Measurements from ENCODE around the gene HMGB4.

Gene HMGB4

DNA sequence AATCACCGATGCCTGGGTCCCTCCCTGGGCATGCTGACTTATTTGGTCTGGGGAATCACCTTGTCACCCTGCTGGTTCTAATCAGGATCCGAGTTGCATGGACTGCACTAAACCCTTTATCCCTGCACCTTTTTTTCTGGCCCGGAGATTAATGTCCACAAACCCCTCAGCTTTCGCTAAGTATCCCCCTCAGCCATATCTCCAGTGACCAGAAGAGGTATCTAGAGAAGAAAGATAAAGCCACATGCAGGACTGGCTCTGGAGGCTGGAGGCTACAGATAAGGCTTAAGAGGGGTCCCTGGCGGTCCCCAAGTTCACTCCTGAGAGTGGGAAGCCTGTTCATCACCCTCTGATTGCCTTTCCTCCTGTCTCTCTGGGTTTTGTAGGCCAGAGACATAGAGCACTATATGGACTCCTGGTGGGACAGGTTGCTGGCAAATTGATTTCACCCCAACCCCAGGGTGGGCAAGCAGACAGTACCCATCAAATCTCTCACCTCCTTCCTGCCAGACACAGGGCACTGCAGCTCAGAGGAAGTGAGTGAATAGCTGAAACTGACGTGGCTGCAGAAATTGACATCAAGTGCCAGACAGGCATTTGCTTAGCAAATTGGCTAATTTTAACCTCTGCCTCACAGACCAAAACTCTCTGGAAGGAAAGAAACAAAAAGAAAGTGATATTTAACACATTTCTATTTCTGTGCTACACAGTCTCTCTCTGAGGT lies 38.8 kb downstream of the HMGB4 start:
- no peak for DNase-seq

GRCh38 chr1:33903210-33903589 lies 39.3 kb downstream of the HMGB4 start:
- DNase-seq, result no peak

DNA sequence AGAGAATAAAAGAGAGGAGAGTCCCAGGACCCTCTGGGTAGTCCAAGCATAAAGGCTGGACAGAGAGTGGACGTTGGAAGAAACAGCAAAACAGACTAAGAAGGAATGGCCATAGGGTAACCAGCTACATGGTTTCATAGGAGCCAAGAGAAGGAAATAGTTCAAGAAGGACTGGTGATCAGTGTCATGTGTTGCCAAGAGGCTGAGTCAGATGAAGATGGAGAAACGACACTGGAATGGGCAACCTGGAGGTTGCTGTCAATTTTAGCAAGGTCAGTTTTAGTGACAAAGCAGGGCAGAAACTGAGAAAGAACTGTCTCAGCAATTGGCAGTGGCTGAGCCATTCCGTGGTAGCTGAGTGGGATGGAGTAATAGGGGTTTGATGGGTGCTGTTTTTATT lies 41.4 kb downstream of the HMGB4 start:
- DNase-seq, result no peak

DNA sequence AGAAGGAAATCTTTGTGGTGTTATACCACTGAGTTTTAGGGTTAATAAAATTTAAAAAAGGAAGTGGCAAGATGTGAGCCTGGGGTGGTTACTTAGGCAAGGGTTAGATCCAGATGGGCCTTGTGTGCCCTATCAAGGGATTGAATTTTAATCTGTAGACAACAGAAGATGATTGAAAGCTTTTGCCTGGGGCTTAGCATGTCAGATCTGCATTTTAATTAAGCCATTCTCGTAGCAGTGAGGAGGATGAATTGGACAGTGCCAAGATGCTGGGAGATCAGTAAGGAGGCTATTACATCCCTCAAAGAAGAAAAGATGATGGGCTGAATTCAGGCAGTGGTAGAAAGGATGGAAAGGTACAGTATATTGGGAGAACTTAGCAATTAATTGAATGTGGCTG lies 42.3 kb downstream of the HMGB4 start:
- no peak for DNase-seq

DNA sequence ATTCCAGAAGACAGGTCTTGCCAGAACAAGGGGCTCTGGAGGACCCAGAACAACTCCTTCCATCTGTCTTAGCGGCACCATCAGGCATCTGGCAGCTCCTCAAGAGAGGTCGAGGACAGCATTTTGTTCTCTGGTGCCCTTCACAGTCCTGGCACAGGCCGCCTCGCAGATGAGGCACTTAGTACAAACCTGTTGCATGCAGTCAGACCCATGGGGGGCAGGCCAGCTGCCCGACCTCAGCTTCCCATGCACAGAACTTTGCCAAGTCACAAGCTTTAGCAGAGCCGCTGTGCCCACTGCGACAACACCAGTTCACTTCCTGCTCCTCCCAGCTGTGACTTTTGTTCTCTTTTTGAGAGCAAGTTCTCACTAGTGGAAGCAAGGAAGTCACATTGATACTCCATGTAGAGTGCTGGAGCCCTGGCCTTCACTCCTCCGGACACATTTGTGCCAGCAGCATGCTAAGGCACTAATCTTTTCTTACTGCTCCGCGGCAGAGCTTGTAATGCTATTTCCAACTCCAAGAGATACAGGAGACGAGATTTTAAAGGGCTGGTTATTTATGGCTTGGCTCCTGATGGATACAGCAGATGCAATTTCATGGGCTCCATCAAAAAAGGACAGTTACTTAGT lies 44.6 kb downstream of the HMGB4 start:
- DNase-seq, result no peak
